Upper lobe of left lung (tissue), 6 donors: ENCODE measurements around the gene TMPRSS11F. TPM values are rescaled to one million over a fixed set of nuclear protein-coding genes. Genes with fewer than 3 reads are reported as not detected.

Experiments
- ATAC-seq, 2 donors: fragments of 200-7000 bp; cut with Tn5 transposase; one replicate each; pipeline ENCODE4 v1.9.1; 2022; ENCODE audit warnings: mild to moderate bottlenecking in 2 of 2, moderate library complexity in 2 of 2; ENCODE audit not compliant: low FRiP score in 2 of 2
- DNase-seq, 2 donors: peaks; one replicate each; pipeline ENCODE4 v3.0.0-alpha.2; 2019 to 2020
- H3K27ac ChIP-seq, 4 donors: fragments of 200-600 bp; sonication (generic); one replicate each; pipeline ENCODE4 v1.5.1; 2016 to 2019
- H3K27me3 ChIP-seq, 4 donors: fragments of 200-600 bp; sonication (generic); one replicate each; pipeline ENCODE4 v1.5.1; 2017 to 2019
- H3K36me3 ChIP-seq, 4 donors: fragments of 200-600 bp; sonication (generic); one replicate each; pipeline ENCODE4 v1.5.1; 2016 to 2019
- H3K4me1 ChIP-seq, 4 donors: fragments of 200-600 bp; sonication (generic); one replicate each; pipeline ENCODE4 v1.5.1; 2018 to 2019
- H3K4me3 ChIP-seq, 4 donors: fragments of 200-600 bp; sonication (generic); one replicate each; pipeline ENCODE4 v1.5.1; 2017 to 2019; ENCODE audit warnings: mild to moderate bottlenecking in 2 of 4, moderate library complexity in 1 of 4
- H3K9me3 ChIP-seq, 4 donors: fragments of 200-600 bp; sonication (generic); one replicate each; pipeline ENCODE4 v1.5.1; 2018 to 2019
- CTCF ChIP-seq, 6 experiments: fragments of 450-650 bp in 4 of 6; fragments of 200-600 bp in 2 of 6; sonication (generic) in 2 of 6; IDR thresholded peaks; one replicate each; pipeline ENCODE4 v1.5.1; 2016 to 2019; ENCODE audit warnings: antibody characterized with exemption in 6 of 6
- EP300 ChIP-seq, 4 donors: sonication (generic); formaldehyde crosslinking; IDR thresholded peaks; one replicate each; pipeline ENCODE4 v1.5.1; 2017; ENCODE audit warnings: antibody characterized with exemption in 4 of 4, control low read depth in 2 of 4
- POLR2A ChIP-seq, 4 donors: fragments of 450-650 bp; IDR thresholded peaks; one replicate each; pipeline ENCODE4 v1.5.1; 2016 to 2017; ENCODE audit warnings: antibody characterized with exemption in 4 of 4, mild to moderate bottlenecking in 2 of 4
- POLR2AphosphoS5 ChIP-seq, 2 donors: sonication (generic); formaldehyde crosslinking; IDR thresholded peaks; one replicate each; pipeline ENCODE4 v1.5.1; 2017; ENCODE audit warnings: antibody characterized with exemption in 2 of 2
- WGBS, 2 donors: methylation state at CpG; one replicate each; pipeline ENCODE4 v1.1.5; 2017 to 2018; 5-methylcytosine and 5-hydroxymethylcytosine counted together
- total RNA-seq, 6 donors: library from RNA; depleted of rRNA in 4 of 6; stranded (reverse); fragments of >200 nt in 4 of 6; gene quantifications; one replicate each; pipeline versions ENCODE4 v1.1.0 to v1.2.1, GENCODE V29; 2016 to 2021
- donor health status: DM: no; HTN: no; CAD: no; lungs with moderate emphysema.
- donor health status: DM: no; HTN: yes; CAD: no; lungs with severe emphysema.

The TMPRSS11F gene
- total RNA-seq, 6 donors from 2014 or later: not detected

- no peaks in the 10 kb centered on the region for H3K36me3 ChIP-seq
- H3K27me3 ChIP-seq: no peaks in the 10 kb centered on the region
- no peaks in the 10 kb centered on the region for H3K4me1 ChIP-seq
- DNase-seq (no peak), ATAC-seq (no peak)
- peaks cover 0 to 3% (median 0%) of the 10 kb centered on the region in 4 donors for H3K9me3 ChIP-seq
- no peak overlapping the region for H3K27ac ChIP-seq
- no peak overlapping the region for H3K4me3 ChIP-seq
- TF ChIP-seq EP300 (IDR thresholded peaks at IDR 0.05): no peak
- no peak for TF ChIP-seq CTCF (IDR thresholded peaks at IDR 0.05)
- TF ChIP-seq POLR2A (IDR thresholded peaks at IDR 0.05): no peak
- no peak for TF ChIP-seq POLR2AphosphoS5 (IDR thresholded peaks at IDR 0.05)
- 85 to 88% methylated on average over 3 of the region's 3 CpGs for WGBS, 2 donors
Measured at GRCh38 chr4:68148800-68149685, 19.4 kb upstream of the TMPRSS11F start.

GRCh38 chr4:68147079-68147478 is 17.4 kb upstream of the TMPRSS11F start:
- 92 to 94% methylated on average over 1 of the region's 1 CpG for WGBS, 2 donors

GRCh38 chr4:68145261-68145660 is 15.6 kb upstream of the TMPRSS11F start:
- 67 to 75% methylated on average over 1 of the region's 1 CpG for WGBS, 2 donors
- no peak for ATAC-seq
- H3K36me3 ChIP-seq: no peaks in the 10 kb centered on the region

More at GRCh38 chr4:68147079-68147478, 17.4 kb upstream of the TMPRSS11F start:
- TF ChIP-seq POLR2AphosphoS5 (IDR thresholded peaks at IDR 0.05) (no peak), EP300 (IDR thresholded peaks at IDR 0.05) (no peak), POLR2A (IDR thresholded peaks at IDR 0.05) (no peak), CTCF (IDR thresholded peaks at IDR 0.05) (no peak)
- Histone ChIP-seq H3K4me3 (no peak overlapping the region), H3K36me3 (no peaks in the 10 kb centered on the region), H3K27ac (no peak overlapping the region), H3K9me3 (peaks cover 0 to 3% (median 0%) of the 10 kb centered on the region in 4 donors), H3K4me1 (no peaks in the 10 kb centered on the region), H3K27me3 (no peaks in the 10 kb centered on the region)
- DNase-seq (no peak), ATAC-seq (no peak)

GRCh38 chr4:68141852-68142251 is 12.2 kb upstream of the TMPRSS11F start:
- Histone ChIP-seq H3K4me1 (no peaks in the 10 kb centered on the region), H3K4me3 (no peak overlapping the region), H3K27ac (no peak overlapping the region), H3K36me3 (no peaks in the 10 kb centered on the region), H3K27me3 (no peaks in the 10 kb centered on the region), H3K9me3 (no peaks in the 10 kb centered on the region)
- 24 to 61% methylated on average over 1 of the region's 1 CpG for WGBS, 2 donors
- ATAC-seq (no peak), DNase-seq (no peak)
- no peak for TF ChIP-seq POLR2AphosphoS5 (IDR thresholded peaks at IDR 0.05)

More at GRCh38 chr4:68145261-68145660, 15.6 kb upstream of the TMPRSS11F start:
- H3K27me3 ChIP-seq: no peaks in the 10 kb centered on the region
- DNase-seq: no peak
- H3K27ac ChIP-seq: no peak overlapping the region
- H3K4me3 ChIP-seq: no peak overlapping the region
- H3K4me1 ChIP-seq: no peaks in the 10 kb centered on the region
- TF ChIP-seq POLR2A (IDR thresholded peaks at IDR 0.05) (no peak), EP300 (IDR thresholded peaks at IDR 0.05) (no peak), POLR2AphosphoS5 (IDR thresholded peaks at IDR 0.05) (no peak), CTCF (IDR thresholded peaks at IDR 0.05) (no peak)
- peaks cover 0 to 3% (median 0%) of the 10 kb centered on the region in 4 donors for H3K9me3 ChIP-seq

- ATAC-seq (no peak), DNase-seq (no peak)
- no peaks in the 10 kb centered on the region for H3K36me3 ChIP-seq
- H3K4me3 ChIP-seq: no peak overlapping the region
- 75 to 78% methylated on average over 2 of the region's 2 CpGs for WGBS, 2 donors
- no peaks in the 10 kb centered on the region for H3K27me3 ChIP-seq
- no peaks in the 10 kb centered on the region for H3K4me1 ChIP-seq
- no peaks in the 10 kb centered on the region for H3K9me3 ChIP-seq
- no peak overlapping the region for H3K27ac ChIP-seq
- TF ChIP-seq EP300 (IDR thresholded peaks at IDR 0.05): no peak
Measured at GRCh38 chr4:68132342-68132741, 2.7 kb upstream of the TMPRSS11F start.

- Histone ChIP-seq H3K27me3 (no peaks in the 10 kb centered on the region), H3K9me3 (no peaks in the 10 kb centered on the region), H3K27ac (no peak overlapping the region), H3K4me3 (no peak overlapping the region), H3K36me3 (no peaks in the 10 kb centered on the region), H3K4me1 (no peaks in the 10 kb centered on the region)
- WGBS, 2 donors: 91 to 96% methylated on average over 9 of the region's 9 CpGs
- DNase-seq (no peak), ATAC-seq (no peak)
- TF ChIP-seq CTCF (IDR thresholded peaks at IDR 0.05) (no peak), EP300 (IDR thresholded peaks at IDR 0.05) (no peak), POLR2A (IDR thresholded peaks at IDR 0.05) (no peak), POLR2AphosphoS5 (IDR thresholded peaks at IDR 0.05) (no peak)
Measured at GRCh38 chr4:68124262-68124661, 5.4 kb downstream of the TMPRSS11F start.
